ENCODE data around the gene THRSP.

DNA sequence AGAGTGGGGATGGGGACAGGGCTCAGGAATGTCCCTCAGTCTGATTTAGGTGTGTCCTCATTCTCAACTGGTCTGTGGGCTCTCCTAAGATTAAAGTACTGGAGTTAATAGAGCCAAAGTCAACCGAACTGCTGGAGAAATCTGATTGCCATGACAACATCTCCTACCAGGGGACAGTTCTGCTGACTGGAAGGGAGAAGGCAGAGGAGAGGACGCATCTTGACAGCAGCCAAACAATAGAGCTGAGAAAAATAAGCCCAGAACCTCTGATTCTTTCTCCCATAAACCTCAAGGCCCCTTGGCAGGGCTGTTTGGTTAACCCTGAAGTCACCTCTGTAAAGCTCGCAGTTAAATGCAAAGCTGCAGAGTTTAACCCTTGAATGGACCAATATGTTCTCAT is 43.4 kb upstream of the THRSP start:
- TF ChIP-seq ZNF274 (IDR thresholded peaks at IDR 0.05; ENCODE audit: low read depth, low read length): no peak
- no peak for TF ChIP-seq YY1 (IDR thresholded peaks at IDR 0.05; ENCODE audit: insufficient read depth, insufficient read length)
- TF ChIP-seq SUZ12 (IDR thresholded peaks at IDR 0.05; ENCODE audit: extremely low read depth, insufficient read depth, insufficient read length): no peak
